ENCODE results near the gene SARNP.

SARNP gene

DNA sequence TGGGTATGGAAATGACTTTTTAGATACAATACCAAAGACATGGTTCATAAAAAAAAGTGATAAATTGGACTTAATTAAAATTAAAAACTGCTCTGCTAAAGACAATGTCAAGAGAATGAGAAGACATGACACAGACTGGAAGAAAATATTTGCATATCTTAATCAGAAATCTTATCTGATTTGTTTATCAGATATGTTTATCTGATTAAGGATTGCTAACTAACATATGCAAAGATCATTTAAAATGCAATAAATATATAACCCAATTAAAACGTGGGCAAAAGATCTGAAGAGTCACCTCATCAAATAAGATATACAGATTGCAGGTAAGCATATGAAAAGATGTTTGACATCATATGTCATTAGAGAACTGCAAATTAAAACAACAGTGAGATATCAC is 35.2 kb upstream of the SARNP start:
- no peaks in the 10 kb centered on the region for H3K9me2 ChIP-seq (ENCODE audit: low read depth, low read length)
- no peaks in the 10 kb centered on the region for H3K9me3 ChIP-seq (ENCODE audit: low read length)
- no peaks in the 10 kb centered on the region for H3K36me3 ChIP-seq (ENCODE audit: insufficient read depth, low read length)
- no peaks in the 10 kb centered on the region for H3K79me2 ChIP-seq (ENCODE audit: insufficient read depth, low read length)
- H3K27ac ChIP-seq (ENCODE audit: low read depth, low read length, poor library complexity, severe bottlenecking): no peak overlapping the region
- H3K4me1 ChIP-seq (ENCODE audit: insufficient read depth, low read length, severe bottlenecking): no peaks in the 10 kb centered on the region
- H3K4me3 ChIP-seq (ENCODE audit: low read depth, low read length, poor library complexity, severe bottlenecking): no peak overlapping the region
- H3K27me3 ChIP-seq (ENCODE audit: insufficient read depth, low read length): 0 out of 2 replicates have a peak, but pooled peaks cover under 1% of the 10 kb centered on the region
- H3F3A ChIP-seq (ENCODE audit: insufficient read depth, low read length): no peaks in the 10 kb centered on the region
- TF ChIP-seq, protein P1, sequence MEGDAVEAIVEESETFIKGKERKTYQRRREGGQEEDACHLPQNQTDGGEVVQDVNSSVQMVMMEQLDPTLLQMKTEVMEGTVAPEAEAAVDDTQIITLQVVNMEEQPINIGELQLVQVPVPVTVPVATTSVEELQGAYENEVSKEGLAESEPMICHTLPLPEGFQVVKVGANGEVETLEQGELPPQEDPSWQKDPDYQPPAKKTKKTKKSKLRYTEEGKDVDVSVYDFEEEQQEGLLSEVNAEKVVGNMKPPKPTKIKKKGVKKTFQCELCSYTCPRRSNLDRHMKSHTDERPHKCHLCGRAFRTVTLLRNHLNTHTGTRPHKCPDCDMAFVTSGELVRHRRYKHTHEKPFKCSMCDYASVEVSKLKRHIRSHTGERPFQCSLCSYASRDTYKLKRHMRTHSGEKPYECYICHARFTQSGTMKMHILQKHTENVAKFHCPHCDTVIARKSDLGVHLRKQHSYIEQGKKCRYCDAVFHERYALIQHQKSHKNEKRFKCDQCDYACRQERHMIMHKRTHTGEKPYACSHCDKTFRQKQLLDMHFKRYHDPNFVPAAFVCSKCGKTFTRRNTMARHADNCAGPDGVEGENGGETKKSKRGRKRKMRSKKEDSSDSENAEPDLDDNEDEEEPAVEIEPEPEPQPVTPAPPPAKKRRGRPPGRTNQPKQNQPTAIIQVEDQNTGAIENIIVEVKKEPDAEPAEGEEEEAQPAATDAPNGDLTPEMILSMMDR (IDR thresholded peaks at IDR 0.05; ENCODE audit: low read length): no peak
- no peak for TF ChIP-seq EZH2 (IDR thresholded peaks at IDR 0.05; ENCODE audit: borderline replicate concordance, low read length)
- H3K9ac ChIP-seq (ENCODE audit: low read length): no peak overlapping the region
- H2AFZ ChIP-seq (ENCODE audit: low read length): no peak overlapping the region
- H3K4me2 ChIP-seq (ENCODE audit: low read length): no peak overlapping the region
- no peaks in the 10 kb centered on the region for H4K20me1 ChIP-seq (ENCODE audit: insufficient read depth, low read length)

DNA sequence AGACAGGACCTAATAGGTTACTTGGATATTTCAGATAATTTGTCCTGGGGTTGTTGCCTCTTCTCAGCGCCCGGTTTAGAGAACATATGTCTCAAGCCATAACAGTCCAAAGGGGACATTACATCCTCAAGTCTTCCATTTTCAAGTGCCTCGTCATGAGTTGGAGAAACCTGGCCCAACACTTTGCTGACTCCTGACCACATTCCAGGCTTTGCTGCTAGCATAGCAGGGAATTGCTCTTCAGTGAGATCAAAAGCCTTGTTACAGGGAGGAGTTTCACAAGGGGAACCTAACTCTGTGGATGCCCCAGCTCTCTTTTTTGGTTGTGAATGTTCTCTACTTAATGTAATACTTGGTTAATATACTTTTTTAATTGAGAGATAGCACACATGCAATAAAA is 33.4 kb upstream of the SARNP start:
- H4K20me1 ChIP-seq (ENCODE audit: insufficient read depth, low read length): no peaks in the 10 kb centered on the region
- H3K9me2 ChIP-seq (ENCODE audit: low read depth, low read length): no peaks in the 10 kb centered on the region
- H3K4me2 ChIP-seq (ENCODE audit: low read length): no peak overlapping the region
- H3K9me3 ChIP-seq (ENCODE audit: low read length): no peaks in the 10 kb centered on the region
- no peaks in the 10 kb centered on the region for H3K4me1 ChIP-seq (ENCODE audit: insufficient read depth, low read length, severe bottlenecking)
- TF ChIP-seq EZH2 (IDR thresholded peaks at IDR 0.05; ENCODE audit: borderline replicate concordance, low read length): no peak
- TF ChIP-seq, protein P1 (IDR thresholded peaks at IDR 0.05; ENCODE audit: low read length): no peak
- 0 out of 2 replicates have a peak, but pooled peaks cover 3% of the 10 kb centered on the region for H3K27me3 ChIP-seq (ENCODE audit: insufficient read depth, low read length)
- no peaks in the 10 kb centered on the region for H3F3A ChIP-seq (ENCODE audit: insufficient read depth, low read length)
- H3K27ac ChIP-seq (ENCODE audit: low read depth, low read length, poor library complexity, severe bottlenecking): no peak overlapping the region
- no peak overlapping the region for H3K4me3 ChIP-seq (ENCODE audit: low read depth, low read length, poor library complexity, severe bottlenecking)
- H3K79me2 ChIP-seq (ENCODE audit: insufficient read depth, low read length): no peaks in the 10 kb centered on the region
- no peaks in the 10 kb centered on the region for H3K36me3 ChIP-seq (ENCODE audit: insufficient read depth, low read length)
- no peak overlapping the region for H2AFZ ChIP-seq (ENCODE audit: low read length)
- no peak overlapping the region for H3K9ac ChIP-seq (ENCODE audit: low read length)

DNA sequence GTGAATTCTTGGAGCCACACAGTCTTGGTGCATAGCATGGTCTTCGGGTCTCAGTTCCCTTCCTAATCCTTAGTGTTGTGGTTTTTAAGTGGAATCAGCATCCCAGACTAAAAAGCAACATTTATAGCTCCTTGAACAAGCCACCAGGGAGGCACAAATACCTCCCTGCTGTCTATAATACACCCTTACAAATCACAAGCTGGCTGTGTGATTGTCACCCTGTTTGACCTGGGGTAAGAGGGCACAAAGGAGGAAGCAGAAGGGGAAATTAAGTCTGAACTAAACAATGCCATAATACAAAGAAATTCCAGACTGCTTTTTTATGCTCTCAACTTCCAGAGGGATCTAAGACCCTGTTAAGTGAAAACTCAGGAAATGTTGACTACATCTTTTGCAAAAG is 32.9 kb upstream of the SARNP start:
- Histone ChIP-seq H3K9me3 (ENCODE audit: low read length) (no peaks in the 10 kb centered on the region), H3F3A (ENCODE audit: insufficient read depth, low read length) (no peaks in the 10 kb centered on the region), H3K36me3 (ENCODE audit: insufficient read depth, low read length) (no peaks in the 10 kb centered on the region), H3K4me3 (ENCODE audit: low read depth, low read length, poor library complexity, severe bottlenecking) (no peak overlapping the region), H3K4me2 (ENCODE audit: low read length) (no peak overlapping the region), H3K4me1 (ENCODE audit: insufficient read depth, low read length, severe bottlenecking) (no peaks in the 10 kb centered on the region), H3K27me3 (ENCODE audit: insufficient read depth, low read length) (0 out of 2 replicates have a peak, but pooled peaks cover 3% of the 10 kb centered on the region), H4K20me1 (ENCODE audit: insufficient read depth, low read length) (no peaks in the 10 kb centered on the region), H2AFZ (ENCODE audit: low read length) (no peak overlapping the region), H3K9ac (ENCODE audit: low read length) (no peak overlapping the region), H3K9me2 (ENCODE audit: low read depth, low read length) (no peaks in the 10 kb centered on the region), H3K27ac (ENCODE audit: low read depth, low read length, poor library complexity, severe bottlenecking) (no peak overlapping the region), H3K79me2 (ENCODE audit: insufficient read depth, low read length) (no peaks in the 10 kb centered on the region)
- TF ChIP-seq EZH2 (IDR thresholded peaks at IDR 0.05; ENCODE audit: borderline replicate concordance, low read length): no peak
- TF ChIP-seq, protein P1 (IDR thresholded peaks at IDR 0.05; ENCODE audit: low read length): no peak
